Aorta (tissue), 5 donors: Measurements from ENCODE around the gene PHAX. TPM values are rescaled to one million over a fixed set of nuclear protein-coding genes. Genes with fewer than 3 reads are reported as not detected.
"Not testable (repeated sequence)": the region's sequence is repeated elsewhere in the genome, so short reads cannot be mapped to it uniquely, and the experiment has no call there.

ENCODE experiments used
- ATAC-seq: fragments of 200-7000 bp; cut with Tn5 transposase; one replicate; pipeline ENCODE4 v1.9.1; 2022; ENCODE audit warnings: moderate library complexity; ENCODE audit not compliant: low FRiP score
- DNase-seq, 2 donors: peaks; one replicate each; pipeline ENCODE4 v3.0.0-alpha.2; 2020
- H3K27ac ChIP-seq, 2 donors: one replicate each; pipeline ENCODE4 v1.5.1; 2013; ENCODE audit warnings: low read length in 2 of 2, mild to moderate bottlenecking in 2 of 2, moderate library complexity in 2 of 2, control low read depth in 1 of 2, inconsistent platforms in 1 of 2, low read depth in 1 of 2
- H3K27me3 ChIP-seq, 2 donors: one replicate each; pipeline ENCODE4 v1.6.1; 2013; ENCODE audit warnings: control low read depth in 1 of 2, low read length in 1 of 2, mild to moderate bottlenecking in 1 of 2, moderate library complexity in 1 of 2; ENCODE audit not compliant: insufficient read depth in 2 of 2, control insufficient read depth in 1 of 2
- H3K36me3 ChIP-seq, 2 donors: one replicate each; pipeline ENCODE4 v1.6.1; 2013; ENCODE audit warnings: control low read depth in 1 of 2, low read length in 1 of 2, mild to moderate bottlenecking in 1 of 2; ENCODE audit not compliant: insufficient read depth in 2 of 2, control insufficient read depth in 1 of 2
- H3K4me1 ChIP-seq, 2 donors: one replicate each; pipeline ENCODE4 v1.6.1; 2013; ENCODE audit warnings: low read length in 2 of 2, control low read depth in 1 of 2, mild to moderate bottlenecking in 1 of 2, moderate library complexity in 1 of 2; ENCODE audit not compliant: insufficient read depth in 2 of 2, control insufficient read depth in 1 of 2
- H3K4me3 ChIP-seq, 2 donors: one replicate each; pipeline ENCODE4 v1.5.1; 2013; ENCODE audit warnings: low read length in 2 of 2, control low read depth in 1 of 2, mild to moderate bottlenecking in 1 of 2
- H3K9me3 ChIP-seq: one replicate; pipeline ENCODE4 v1.6.1; 2013; ENCODE audit warnings: mild to moderate bottlenecking, low read length; ENCODE audit not compliant: control insufficient read depth
- WGBS, 2 donors: extraction: QIAGEN DNeasy Blood & Tissue Kit; methylation state at CpG; one replicate each; pipeline ENCODE4 v1.1.7; 2013; 5-methylcytosine and 5-hydroxymethylcytosine counted together
- intact Hi-C, 2 donors: fragments of 100-400 bp; cut with DNase I; formaldehyde crosslinking; loops; one replicate each; pipeline versions ENCODE4 v1.14.2 to v1.15.0; 2022
- polyA plus RNA-seq, 2 donors: library from polyadenylated mRNA; stranded (reverse); fragments of 200-250 nt; gene quantifications; one replicate each; pipeline ENCODE4 v1.2.3, GENCODE V29; 2013
- total RNA-seq, 2 donors: library from RNA; stranded (reverse); fragmentation: NEBNext Ultra II Directional; extraction: Animal tissue kit (Norgen Biotek cat#: 25700); gene quantifications; one replicate each; pipeline ENCODE4 v1.2.1, GENCODE V29; 2021
- donor health status: healthy with polysubstance abuse.
- donor health status: Bipolar disorder and iron deficiency.
- donor health status: DM: no; HTN: no; CAD: no.
- donor health status: DM: no; HTN: no; CAD: no.
- donor health status: DM: yes; HTN: yes; CAD: no.

PHAX gene
- total and polyA plus RNA-seq, 4 donors, result 29.9 to 34.3 (median 31.1) TPM

- Histone ChIP-seq H3K36me3 (peaks cover 2 to 3% of the 10 kb centered on the region in 2 donors), H3K4me1 (no peaks in the 10 kb centered on the region), H3K9me3 (no peaks in the 10 kb centered on the region), H3K27me3 (no peaks in the 10 kb centered on the region), H3K27ac (no peak overlapping the region), H3K4me3 (no peak overlapping the region)
- ATAC-seq, result no peak
- 84 to 89% methylated on average over 4 of the region's 4 CpGs for WGBS, 2 donors
- DNase-seq, result no peak
- intact Hi-C loops, result no loop called here
Observed at GRCh38 chr5:126615286-126615685, 14.5 kb downstream of the PHAX start.

- H3K4me1 ChIP-seq, H3K27ac ChIP-seq, ATAC-seq, H3K9me3 ChIP-seq, H3K36me3 ChIP-seq, H3K27me3 ChIP-seq, intact Hi-C loops, H3K4me3 ChIP-seq, DNase-seq: not testable (repeated sequence)
- WGBS, 2 donors, result 94 to 97% methylated on average over 8 of the region's 8 CpGs
Observed at GRCh38 chr5:126617603-126618002, 16.9 kb downstream of the PHAX start.

GRCh38 chr5:126619781-126620180, 19.0 kb downstream of the PHAX start:
- intact Hi-C loops, result no loop called here

GRCh38 chr5:126624534-126624933, 23.8 kb downstream of the PHAX start:
- DNase-seq (no peak), ATAC-seq (no peak)
- Histone ChIP-seq H3K27ac (no peak overlapping the region), H3K9me3 (no peaks in the 10 kb centered on the region), H3K4me1 (no peaks in the 10 kb centered on the region), H3K36me3 (no peaks in the 10 kb centered on the region), H3K27me3 (no peaks in the 10 kb centered on the region), H3K4me3 (no peak overlapping the region)
- intact Hi-C loops, result no loop called here
- 62 to 63% methylated on average over 4 of the region's 4 CpGs for WGBS, 2 donors

More at GRCh38 chr5:126619781-126620180, 19.0 kb downstream of the PHAX start:
- H3K4me1 ChIP-seq, result no peaks in the 10 kb centered on the region
- peaks cover 2 to 3% of the 10 kb centered on the region in 2 donors for H3K36me3 ChIP-seq
- 80 to 85% methylated on average over 2 of the region's 2 CpGs for WGBS, 2 donors
- ATAC-seq (no peak), DNase-seq (no peak)
- H3K27me3 ChIP-seq, result no peaks in the 10 kb centered on the region
- H3K27ac ChIP-seq, result no peak overlapping the region
- H3K9me3 ChIP-seq, result no peaks in the 10 kb centered on the region
- no peak overlapping the region for H3K4me3 ChIP-seq

GRCh38 chr5:126628102-126628501, 27.4 kb downstream of the PHAX start:
- DNase-seq, result no peak
- ATAC-seq, result no peak
- intact Hi-C loops, result no loop called here
- no peaks in the 10 kb centered on the region for H3K4me1 ChIP-seq
- H3K4me3 ChIP-seq, result no peak overlapping the region
- no peak overlapping the region for H3K27ac ChIP-seq
- no peaks in the 10 kb centered on the region for H3K27me3 ChIP-seq
- H3K9me3 ChIP-seq, result no peaks in the 10 kb centered on the region
- WGBS, 2 donors, result 92 to 95% methylated on average over 11 of the region's 11 CpGs
- no peaks in the 10 kb centered on the region for H3K36me3 ChIP-seq

GRCh38 chr5:126631920-126632319, 31.2 kb downstream of the PHAX start:
- 27 to 33% methylated on average over 3 of the region's 3 CpGs for WGBS, 2 donors
- intact Hi-C loops, result no loop called here
- no peak for DNase-seq

GRCh38 chr5:126633552-126633951, 32.8 kb downstream of the PHAX start:
- DNase-seq (no peak), ATAC-seq (no peak)
- Histone ChIP-seq H3K4me1 (no peaks in the 10 kb centered on the region), H3K4me3 (no peak overlapping the region), H3K36me3 (no peaks in the 10 kb centered on the region), H3K9me3 (no peaks in the 10 kb centered on the region), H3K27me3 (no peaks in the 10 kb centered on the region), H3K27ac (no peak overlapping the region)
- 83 to 90% methylated on average over 4 of the region's 4 CpGs for WGBS, 2 donors
- intact Hi-C loops, result no loop called here

More at GRCh38 chr5:126631920-126632319, 31.2 kb downstream of the PHAX start:
- H3K27me3 ChIP-seq, result no peaks in the 10 kb centered on the region
- H3K36me3 ChIP-seq, result no peaks in the 10 kb centered on the region
- no peak overlapping the region for H3K4me3 ChIP-seq
- H3K4me1 ChIP-seq, result no peaks in the 10 kb centered on the region
- no peak for ATAC-seq
- no peak overlapping the region for H3K27ac ChIP-seq
- no peaks in the 10 kb centered on the region for H3K9me3 ChIP-seq

GRCh38 chr5:126635585-126635984, 34.8 kb downstream of the PHAX start:
- H3K4me3 ChIP-seq, result no peak overlapping the region
- WGBS, 2 donors, result 84 to 89% methylated on average over 3 of the region's 3 CpGs

GRCh38 chr5:126636956-126637355, 36.2 kb downstream of the PHAX start:
- DNase-seq (no peak), ATAC-seq (no peak)
- Histone ChIP-seq H3K27ac (no peak overlapping the region), H3K36me3 (no peaks in the 10 kb centered on the region), H3K4me1 (no peaks in the 10 kb centered on the region), H3K9me3 (no peaks in the 10 kb centered on the region), H3K4me3 (no peak overlapping the region), H3K27me3 (no peaks in the 10 kb centered on the region)
- 80% methylated on average over 1 of the region's 1 CpG for WGBS, 2 donors
- intact Hi-C loops, result no loop called here

More at GRCh38 chr5:126635585-126635984, 34.8 kb downstream of the PHAX start:
- H3K9me3 ChIP-seq, result no peaks in the 10 kb centered on the region
- ATAC-seq (no peak), DNase-seq (no peak)
- no peak overlapping the region for H3K27ac ChIP-seq
- no peaks in the 10 kb centered on the region for H3K4me1 ChIP-seq
- H3K36me3 ChIP-seq, result no peaks in the 10 kb centered on the region
- no peaks in the 10 kb centered on the region for H3K27me3 ChIP-seq
- intact Hi-C loops, result no loop called here
